ENCODE measurements around the gene EEF1G. TPM values are rescaled to one million over a fixed set of nuclear protein-coding genes. Genes with fewer than 3 reads are reported as not detected.
"Not testable (repeated sequence)": the region's sequence is repeated elsewhere in the genome, so short reads cannot be mapped to it uniquely, and the experiment has no call there.

EEF1G gene
- total RNA-seq, 2 donors from 2014 or later, result 706 to 749 TPM

- intact Hi-C loops (cut with DNase I), result no loop called here
- peak; percentile 61 for DNase-seq (ENCODE audit: low spot score)
Measured at GRCh38 chr11:62580959-62581715, 7.4 kb upstream of the EEF1G start.

GRCh38 chr11:62579252-62579651 lies 5.6 kb upstream of the EEF1G start:
- no peak for DNase-seq (ENCODE audit: low spot score)
- intact Hi-C loops (cut with DNase I), result no loop called here

- intact Hi-C loops (cut with DNase I), result no loop called here
- DNase-seq (ENCODE audit: low spot score), result peak; percentile 70
Measured at GRCh38 chr11:62578541-62578940, 4.8 kb upstream of the EEF1G start.

GRCh38 chr11:62577046-62577714 lies 3.5 kb upstream of the EEF1G start:
- peak; percentile 65 for DNase-seq (ENCODE audit: low spot score)
- intact Hi-C loops (cut with DNase I), result no loop called here

- DNase-seq (ENCODE audit: low spot score), result peak; percentile 78
- intact Hi-C loops (cut with DNase I), result loop anchor here in 1 of 2 donors (2.0 kb wide), 1 partner anchor 15 kb away; the partner anchor contains the start of gene TUT1
Measured at GRCh38 chr11:62575837-62576236, 2.1 kb upstream of the EEF1G start.

- DNase-seq (ENCODE audit: low spot score), result peak; percentile 82
- intact Hi-C loops (cut with DNase I), result loop anchor here in 1 of 2 donors (2.0 kb wide), 1 partner anchor 16 kb away; the partner anchor contains the start of gene TUT1
Measured at GRCh38 chr11:62575156-62575555, 1.5 kb upstream of the EEF1G start.

GRCh38 chr11:62574363-62575071 lies 826 bp upstream of the EEF1G start:
- peak; percentile 73 for DNase-seq (ENCODE audit: low spot score)

GRCh38 chr11:62573006-62573591 lies 592 bp downstream of the EEF1G start:
- intact Hi-C loops (cut with DNase I), result no loop called here
- DNase-seq (ENCODE audit: low spot score), result no peak

More at GRCh38 chr11:62574363-62575071, 826 bp upstream of the EEF1G start:
- intact Hi-C loops (cut with DNase I), result loop anchor here in 1 of 2 donors (2.0 kb wide), 1 partner anchor 16 kb away; the partner anchor contains the start of gene TUT1

GRCh38 chr11:62572431-62572830 lies 1.3 kb downstream of the EEF1G start:
- DNase-seq (ENCODE audit: low spot score), result peak; percentile 37
- intact Hi-C loops (cut with DNase I), result no loop called here

GRCh38 chr11:62571493-62571892 lies 2.2 kb downstream of the EEF1G start:
- intact Hi-C loops (cut with DNase I); DNase-seq (ENCODE audit: low spot score): not testable (repeated sequence)

- intact Hi-C loops (cut with DNase I); DNase-seq (ENCODE audit: low spot score): not testable (repeated sequence)
Measured at GRCh38 chr11:62570903-62571302, 2.8 kb downstream of the EEF1G start.

GRCh38 chr11:62569611-62570010 lies 4.1 kb downstream of the EEF1G start:
- intact Hi-C loops (cut with DNase I), result no loop called here
- no peak for DNase-seq (ENCODE audit: low spot score)

GRCh38 chr11:62567018-62567633 lies 6.6 kb downstream of the EEF1G start:
- no peak for DNase-seq (ENCODE audit: low spot score)
- intact Hi-C loops (cut with DNase I), result no loop called here

GRCh38 chr11:62566247-62566646 lies 7.4 kb downstream of the EEF1G start:
- intact Hi-C loops (cut with DNase I), result no loop called here
- peak; percentile 44 for DNase-seq (ENCODE audit: low spot score)

GRCh38 chr11:62565100-62565802 lies 8.4 kb downstream of the EEF1G start:
- peak; percentile 49 for DNase-seq (ENCODE audit: low spot score)
- intact Hi-C loops (cut with DNase I), result no loop called here

- intact Hi-C loops (cut with DNase I); DNase-seq (ENCODE audit: low spot score): not testable (repeated sequence)
Measured at GRCh38 chr11:62561677-62562230, 11.9 kb downstream of the EEF1G start.

GRCh38 chr11:62560566-62561103 lies 13.1 kb downstream of the EEF1G start:
- peak; percentile 96 for DNase-seq (ENCODE audit: low spot score)
- intact Hi-C loops (cut with DNase I), result no loop called here

- intact Hi-C loops (cut with DNase I), result loop anchor here (5.0 to 10.0 kb wide), 2 partner anchors 162 to 755 kb away; no protein-coding TSS in a partner anchor
- DNase-seq (ENCODE audit: low spot score), result not testable (repeated sequence)
Measured at GRCh38 chr11:62559626-62560025, 14.1 kb downstream of the EEF1G start.

Data from posterior vena cava (tissue), 2 donors.